ENCODE measurements around the gene HERPUD1.
"Not testable (repeated sequence)": the region's sequence is repeated elsewhere in the genome, so short reads cannot be mapped to it uniquely, and the experiment has no call there.

The HERPUD1 gene

GRCh38 chr16:56916571-56917403 is 15.2 kb upstream of the HERPUD1 start:
- TF ChIP-seq GATA1 (IDR thresholded peaks at IDR 0.05; ENCODE audit: low read depth, low read length) (no peak), POLR2A (IDR thresholded peaks at IDR 0.05; ENCODE audit: low read length) (no peak)
- no peak for DNase-seq

DNA sequence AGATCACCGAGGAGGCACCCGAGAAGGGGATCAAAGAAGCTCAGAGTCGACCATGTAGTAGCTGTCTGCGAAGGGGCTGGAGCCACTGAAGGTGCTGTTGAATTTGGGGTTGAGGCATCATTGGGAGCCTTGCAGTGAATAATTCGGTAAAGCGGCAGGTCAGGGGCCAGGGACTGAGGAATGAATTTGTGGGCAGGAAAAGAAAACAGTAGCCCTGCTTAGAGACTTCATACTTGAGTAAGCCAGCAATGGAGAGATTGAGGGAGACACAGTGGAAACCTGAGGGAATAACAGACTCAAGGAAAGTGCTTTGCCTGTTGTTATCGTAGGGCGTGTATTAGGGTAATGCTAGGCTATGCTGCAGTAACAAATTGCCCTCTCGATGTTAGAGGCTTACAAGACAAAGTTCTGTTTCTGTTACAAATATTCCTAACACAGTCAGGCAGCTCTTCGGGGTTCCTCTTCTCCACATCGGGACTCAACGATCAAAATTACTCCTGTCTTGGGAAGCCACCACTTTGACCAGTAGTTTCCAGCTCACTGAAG is 13.4 kb upstream of the HERPUD1 start:
- DNase-seq = no peak
- no peak for TF ChIP-seq GATA1 (IDR thresholded peaks at IDR 0.05; ENCODE audit: low read depth, low read length)
- TF ChIP-seq POLR2A (IDR thresholded peaks at IDR 0.05; ENCODE audit: low read length) = no peak

DNA sequence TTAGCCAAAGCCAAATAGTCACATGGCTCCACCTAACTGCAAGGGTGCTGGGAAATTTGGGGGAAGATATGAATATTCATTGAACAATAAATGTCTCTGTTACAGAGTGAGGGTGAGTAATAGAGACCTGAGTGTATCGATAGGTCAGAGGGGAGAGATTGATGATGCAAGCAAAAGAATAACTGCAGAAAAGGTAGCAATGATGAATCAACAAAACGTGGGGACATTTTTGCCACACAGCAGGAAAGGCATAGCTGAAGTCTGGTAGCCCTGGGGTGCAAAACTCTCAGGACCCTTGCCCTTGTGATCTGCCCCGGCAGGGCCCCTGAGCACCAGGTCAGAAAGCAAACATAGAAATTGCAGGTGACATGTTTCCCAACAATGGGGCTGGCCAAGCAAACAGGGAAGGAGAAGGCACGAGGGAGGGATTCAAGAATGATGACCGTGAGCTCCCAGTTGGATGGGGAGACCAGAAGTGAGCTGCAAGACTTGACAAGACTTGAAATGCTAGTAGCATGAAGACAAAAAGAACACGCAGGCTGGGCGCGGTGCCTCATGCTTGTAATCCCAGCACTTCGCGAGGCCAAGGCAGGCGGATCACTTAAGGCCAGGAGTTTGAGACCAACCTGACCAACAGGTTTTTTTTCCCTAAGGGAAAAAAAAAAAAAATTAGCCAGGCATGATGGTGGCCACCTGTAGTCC is 12.7 kb upstream of the HERPUD1 start:
- TF ChIP-seq GATA1 (IDR thresholded peaks at IDR 0.05; ENCODE audit: low read depth, low read length) (no peak), POLR2A (IDR thresholded peaks at IDR 0.05; ENCODE audit: low read length) (no peak)
- no peak for DNase-seq

DNA sequence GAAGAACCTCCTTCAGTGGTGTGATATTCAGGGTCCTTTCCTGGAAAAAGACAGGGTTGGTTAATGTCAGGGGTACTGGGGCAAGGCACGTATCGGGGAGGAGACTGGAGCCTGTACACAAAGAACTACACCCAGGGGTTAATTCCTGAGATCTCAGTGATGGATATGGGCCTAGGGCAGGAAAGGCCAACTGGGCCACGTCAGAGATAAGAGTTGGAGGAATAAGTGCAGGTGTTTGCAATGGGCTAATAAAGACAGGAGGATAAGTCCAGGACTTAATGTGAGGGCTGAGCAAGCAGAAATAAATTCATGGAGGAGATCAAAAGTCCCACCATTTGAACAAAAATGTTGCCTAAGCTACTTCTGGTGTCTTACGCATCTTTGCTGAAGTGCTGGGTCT is 10.4 kb upstream of the HERPUD1 start:
- no peak for DNase-seq
- TF ChIP-seq GATA1 (IDR thresholded peaks at IDR 0.05; ENCODE audit: low read depth, low read length) (no peak), POLR2A (IDR thresholded peaks at IDR 0.05; ENCODE audit: low read length) (no peak)

DNA sequence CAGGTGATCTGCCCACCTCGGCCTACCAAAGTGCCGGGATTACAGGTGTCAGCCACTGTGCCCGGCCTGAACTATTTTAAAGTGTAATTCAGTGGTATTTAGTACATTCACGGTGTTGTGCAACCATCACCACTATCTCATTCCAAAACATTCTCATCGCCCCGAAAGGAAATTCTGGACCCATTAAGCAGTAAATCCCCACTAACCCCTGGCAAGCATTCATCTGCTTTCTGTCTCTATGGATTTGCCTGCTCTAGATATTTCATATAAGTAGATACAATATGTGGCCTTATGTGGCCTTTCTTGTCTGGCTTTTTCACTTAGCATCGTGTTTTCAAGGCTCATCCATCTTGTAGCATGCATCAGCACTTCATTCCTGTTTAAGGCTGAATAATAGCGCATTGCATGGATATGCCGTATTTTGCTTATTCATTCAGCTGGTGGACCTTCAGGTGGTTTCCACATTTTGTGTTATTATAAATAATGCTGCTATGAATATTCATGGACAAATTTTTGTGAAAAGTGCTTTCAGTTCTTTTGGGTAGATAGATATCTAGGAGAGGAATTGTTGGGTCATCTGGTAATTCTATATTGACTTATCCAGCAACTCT is 8.4 kb upstream of the HERPUD1 start:
- DNase-seq = no peak
- TF ChIP-seq POLR2A (IDR thresholded peaks at IDR 0.05; ENCODE audit: low read length) (no peak), GATA1 (IDR thresholded peaks at IDR 0.05; ENCODE audit: low read depth, low read length) (no peak)

GRCh38 chr16:56927471-56927870 is 4.5 kb upstream of the HERPUD1 start:
- DNase-seq = no peak

DNA sequence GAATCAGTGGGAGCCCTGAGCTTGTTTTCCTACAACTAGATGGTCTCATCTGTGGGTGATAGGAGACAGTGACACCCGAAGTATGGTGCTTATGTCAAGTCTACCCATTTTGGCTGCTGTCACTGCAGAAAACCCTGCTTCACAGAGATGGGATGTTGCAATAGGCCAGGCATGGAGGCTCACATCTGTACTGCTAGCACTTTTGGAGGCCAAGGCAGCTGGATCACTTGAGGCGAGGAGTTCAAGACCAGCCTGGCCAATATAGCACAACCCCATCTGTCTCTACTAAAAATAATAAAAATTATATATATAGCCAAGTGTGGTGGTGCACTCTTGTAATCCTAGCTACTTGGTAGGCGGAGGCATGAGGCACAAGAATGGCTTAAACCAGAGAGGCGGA is 2.3 kb upstream of the HERPUD1 start:
- DNase-seq = no peak
- TF ChIP-seq POLR2A (IDR thresholded peaks at IDR 0.05; ENCODE audit: low read length) = no peak
- no peak for TF ChIP-seq GATA1 (IDR thresholded peaks at IDR 0.05; ENCODE audit: low read depth, low read length)

More at GRCh38 chr16:56927471-56927870, 4.5 kb upstream of the HERPUD1 start:
- no peak for TF ChIP-seq GATA1 (IDR thresholded peaks at IDR 0.05; ENCODE audit: low read depth, low read length)

DNA sequence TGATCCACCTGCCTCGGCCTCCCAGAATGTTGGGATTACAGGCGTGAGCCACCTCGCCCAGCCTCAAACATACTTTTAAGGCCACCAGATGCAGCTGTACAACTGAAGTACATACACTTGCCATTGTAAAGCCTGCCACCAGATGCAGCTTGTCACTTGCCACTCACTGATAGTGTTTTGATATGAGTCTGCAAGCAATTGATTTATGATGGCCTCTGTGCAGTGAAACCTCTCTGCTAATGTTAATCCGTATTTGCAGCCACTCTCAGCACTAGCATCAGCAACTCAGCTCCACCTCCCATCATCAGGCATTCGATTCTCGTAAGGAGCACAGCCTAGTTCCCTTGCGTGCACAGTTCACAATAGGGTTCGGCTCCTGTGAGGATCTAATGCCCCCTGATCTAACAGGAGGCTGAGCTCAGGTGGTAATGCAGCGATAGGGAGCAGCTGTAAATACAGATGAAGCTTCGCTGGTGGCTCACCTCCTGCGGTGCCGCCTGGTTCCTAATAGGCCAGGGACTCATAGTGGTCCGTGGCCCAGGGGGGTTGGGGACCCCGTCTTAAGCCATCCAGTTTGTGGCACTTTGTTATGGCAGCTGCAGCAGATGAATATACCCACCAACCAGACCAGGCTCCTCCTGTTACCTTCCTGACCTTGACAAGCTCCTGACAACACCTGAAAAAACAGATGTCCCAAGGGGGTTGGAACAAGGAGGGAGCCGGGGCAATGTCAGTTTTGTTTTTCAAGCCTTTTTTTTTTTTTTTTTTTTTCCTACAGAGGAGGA is 1.3 kb upstream of the HERPUD1 start:
- DNase-seq = peak; percentile 33 to 42
- TF ChIP-seq POLR2A (IDR thresholded peaks at IDR 0.05; ENCODE audit: low read length) (no peak), GATA1 (IDR thresholded peaks at IDR 0.05; ENCODE audit: low read depth, low read length) (no peak)

DNA sequence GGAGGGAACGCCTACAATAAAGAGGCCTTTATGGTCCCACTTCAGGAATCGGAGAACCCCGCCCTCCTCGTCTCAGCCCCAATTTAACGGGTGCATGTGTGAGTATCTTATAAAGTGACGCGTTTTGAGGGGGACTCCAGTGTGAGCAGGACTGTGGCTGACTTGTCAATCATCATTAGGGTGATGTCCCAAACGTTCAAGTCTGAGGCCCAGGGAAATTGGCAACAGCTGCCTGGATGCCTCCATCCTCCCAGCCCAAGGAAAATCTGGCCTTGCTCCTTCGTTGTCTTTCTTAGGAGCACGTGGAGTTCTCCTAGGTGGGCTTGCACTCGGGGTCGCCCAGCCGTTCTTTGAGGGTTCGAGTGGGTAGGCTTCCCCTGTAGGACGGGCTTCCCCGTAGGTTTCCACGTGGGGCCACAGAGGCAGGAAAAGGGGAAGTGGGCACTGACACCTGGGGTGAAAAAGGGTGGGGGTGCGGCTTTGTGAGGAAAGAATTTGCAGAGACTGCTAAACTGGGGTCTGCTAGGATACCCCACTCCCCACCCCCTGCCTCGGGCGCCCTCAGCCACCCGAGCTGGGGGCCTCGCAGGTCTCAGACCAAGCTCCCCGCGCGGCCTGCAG is 561 bp upstream of the HERPUD1 start:
- TF ChIP-seq POLR2A (IDR thresholded peaks at IDR 0.05; ENCODE audit: low read length) (no peak), GATA1 (IDR thresholded peaks at IDR 0.05; ENCODE audit: low read depth, low read length) (no peak)
- peak in 1 of 2 experiments; percentile 42 for DNase-seq

GRCh38 chr16:56932721-56933619 is 1.0 kb downstream of the HERPUD1 start:
- peak; percentile 79 to 83 for DNase-seq
- TF ChIP-seq POLR2A (IDR thresholded peaks at IDR 0.05; ENCODE audit: low read length) (no peak), GATA1 (IDR thresholded peaks at IDR 0.05; ENCODE audit: low read depth, low read length) (no peak)

DNA sequence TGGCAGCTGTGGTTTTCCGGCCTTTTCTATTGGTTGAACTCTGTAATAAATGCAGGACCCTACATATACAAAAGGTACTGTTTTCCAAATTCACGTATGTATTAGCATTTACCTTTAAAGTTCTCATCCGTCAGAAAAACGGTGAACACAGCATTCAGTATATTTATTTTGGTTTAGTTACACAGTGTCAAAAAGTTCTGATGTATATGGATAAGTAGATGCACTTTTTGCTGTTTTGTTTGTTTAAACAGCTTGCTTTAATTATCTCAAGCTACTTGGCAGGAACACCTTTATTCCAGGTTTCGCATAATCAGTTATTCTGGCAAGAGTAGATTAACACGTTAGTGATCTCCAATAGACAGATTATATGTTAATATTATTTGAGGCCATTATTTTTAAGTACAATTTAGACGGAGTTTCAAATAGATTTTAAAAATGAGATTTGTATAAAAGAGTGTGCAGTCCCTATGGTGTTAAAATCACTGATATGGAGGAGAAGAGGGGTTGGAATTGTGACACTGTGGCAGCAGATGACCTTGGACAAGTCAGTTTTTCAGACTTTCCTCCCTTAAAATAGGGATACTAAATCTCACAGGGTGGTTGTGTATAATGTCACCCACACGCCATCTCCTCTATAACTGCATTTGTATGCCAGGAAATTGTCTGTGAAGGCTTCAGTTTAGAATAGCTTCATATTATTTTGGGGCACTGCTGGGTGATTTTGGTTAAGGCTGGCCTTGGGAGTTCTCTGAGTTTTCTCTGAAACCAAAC is 2.1 kb downstream of the HERPUD1 start:
- DNase-seq = peak in 1 of 2 experiments; percentile 35

DNA sequence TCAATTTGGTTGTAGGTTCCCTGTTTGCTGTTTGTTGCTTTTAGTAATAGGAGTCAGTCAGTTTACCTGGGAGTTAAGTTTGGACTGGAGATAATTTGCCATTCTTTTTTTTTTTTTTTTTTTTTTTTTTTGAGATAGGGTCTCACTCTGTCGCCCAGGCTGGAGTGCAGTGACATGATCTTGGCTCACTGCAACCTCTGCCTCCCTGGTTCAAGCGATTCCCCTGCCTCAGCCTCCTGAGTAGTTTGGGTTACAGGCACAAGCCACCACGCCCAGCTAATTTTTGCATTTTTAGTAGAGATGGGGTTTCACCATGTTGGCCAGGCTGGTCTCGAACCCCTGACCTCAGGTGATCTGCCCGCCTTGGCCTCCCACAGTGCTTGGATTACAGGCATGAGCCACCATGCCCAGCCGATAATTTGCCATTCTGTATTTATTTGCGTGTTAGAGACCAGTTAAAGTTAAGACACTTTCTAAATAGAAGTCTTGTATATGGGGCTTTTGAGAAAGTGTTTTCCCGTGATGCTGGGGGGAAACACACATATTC is 2.7 kb downstream of the HERPUD1 start:
- DNase-seq = not testable (repeated sequence)

More for the DNA sequence above, 2.1 kb downstream of the HERPUD1 start:
- TF ChIP-seq GATA1 (IDR thresholded peaks at IDR 0.05; ENCODE audit: low read depth, low read length) (no peak), POLR2A (IDR thresholded peaks at IDR 0.05; ENCODE audit: low read length) (no peak)
